HEK293 (cell line): Measurements from ENCODE around the gene ATXN7.
A peak's percentile ranks its signal among the peaks of the same experiment; 100 is the strongest.

Experiments
- CTCF ChIA-PET: fragments of 350-600 bp; formaldehyde crosslinking; extraction: SDS; loops from one replicate; lab custom pipeline; 2021; ENCODE audit warnings: antibody characterized with exemption; lab: Yijun Ruan, JAX
- POLR2A ChIA-PET: fragments of 300-600 bp; formaldehyde crosslinking; extraction: SDS; loops from one replicate; lab custom pipeline; 2020; ENCODE audit warnings: antibody characterized with exemption, inconsistent platforms; lab: Yijun Ruan, JAX
- H3K27ac ChIP-seq: fragments of 200-500 bp; sonication (Bioruptor generic); 2 replicates; pipeline ENCODE4 v1.5.1; 2014; ENCODE audit warnings: low read depth, low read length, control low read depth, inconsistent platforms; ENCODE audit errors: extremely low read depth
- H3K36me3 ChIP-seq, 2 experiments: fragments of 200-500 bp in 1 of 2; sonication (Bioruptor generic) in 1 of 2; 1 replicate in 1 of 2; 2 replicates in 1 of 2; pipeline ENCODE4 v1.5.1; 2014 to 2017; ENCODE audit warnings: inconsistent platforms in 2 of 2, low read length in 2 of 2; ENCODE audit not compliant: control insufficient read depth in 2 of 2, insufficient read depth in 1 of 2
- H3K4me1 ChIP-seq: fragments of 200-500 bp; sonication (Bioruptor generic); 2 replicates; pipeline ENCODE4 v1.5.1; 2014; ENCODE audit warnings: mild to moderate bottlenecking, low read length, inconsistent platforms; ENCODE audit not compliant: control insufficient read depth, insufficient read depth
- H3K4me3 ChIP-seq: 2 replicates; pipeline ENCODE4 v1.5.1; 2011; ENCODE audit warnings: low read depth, mild to moderate bottlenecking, control low read depth, low read length, moderate library complexity
- H3K9me3 ChIP-seq: fragments of 200-500 bp; sonication (Bioruptor generic); 2 replicates; pipeline ENCODE4 v1.5.1; 2014; ENCODE audit warnings: low read depth, low read length, inconsistent platforms; ENCODE audit not compliant: control insufficient read depth, insufficient read depth
- ATF2 ChIP-seq: fragments of 450-650 bp; formaldehyde crosslinking; IDR thresholded peaks from 2 replicates; pipeline ENCODE4 v1.5.1; 2016; ENCODE audit warnings: missing biosample characterization, missing genetic modification characterization, low read depth
- KLF10 ChIP-seq: fragments of 450-650 bp; IDR thresholded peaks from 2 replicates; pipeline ENCODE4 v1.5.1; 2018; ENCODE audit warnings: missing biosample characterization, mild to moderate bottlenecking, missing genetic modification characterization
- MZF1 ChIP-seq: fragments of 450-650 bp; formaldehyde crosslinking; IDR thresholded peaks from 2 replicates; pipeline ENCODE4 v1.5.1; 2017; ENCODE audit warnings: missing biosample characterization, missing genetic modification characterization, borderline replicate concordance
- PRDM10 ChIP-seq: fragments of 450-650 bp; formaldehyde crosslinking; IDR thresholded peaks from 2 replicates; pipeline ENCODE4 v1.5.1; 2016; ENCODE audit warnings: missing biosample characterization, missing genetic modification characterization
- SALL2 ChIP-seq: fragments of 450-650 bp; formaldehyde crosslinking; IDR thresholded peaks from 2 replicates; pipeline ENCODE4 v1.5.0; 2017; ENCODE audit warnings: missing biosample characterization, mild to moderate bottlenecking, missing genetic modification characterization, borderline replicate concordance
- ZBTB17 ChIP-seq: fragments of 450-650 bp; formaldehyde crosslinking; IDR thresholded peaks from 2 replicates; pipeline ENCODE4 v1.5.1; 2016; ENCODE audit warnings: missing biosample characterization, missing genetic modification characterization
- ZNF48 ChIP-seq: fragments of 450-650 bp; formaldehyde crosslinking; IDR thresholded peaks from 2 replicates; pipeline ENCODE4 v1.5.1; 2016; ENCODE audit warnings: missing biosample characterization, missing genetic modification characterization
- TF ChIP-seq, protein P1 (sequence below): fragments of 450-650 bp; formaldehyde crosslinking; IDR thresholded peaks from 2 replicates; pipeline ENCODE4 v1.5.1; 2017; ENCODE audit warnings: missing biosample characterization, missing genetic modification characterization
- TF ChIP-seq, protein P2 (sequence below): fragments of 450-650 bp; formaldehyde crosslinking; IDR thresholded peaks from 2 replicates; pipeline ENCODE4 v1.5.1; 2016; ENCODE audit warnings: missing biosample characterization, missing genetic modification characterization

Gene ATXN7

GRCh38 chr3:63900459-63900858, 36.8 kb downstream of the ATXN7 start (continued):
- TF ChIP-seq, protein P1, sequence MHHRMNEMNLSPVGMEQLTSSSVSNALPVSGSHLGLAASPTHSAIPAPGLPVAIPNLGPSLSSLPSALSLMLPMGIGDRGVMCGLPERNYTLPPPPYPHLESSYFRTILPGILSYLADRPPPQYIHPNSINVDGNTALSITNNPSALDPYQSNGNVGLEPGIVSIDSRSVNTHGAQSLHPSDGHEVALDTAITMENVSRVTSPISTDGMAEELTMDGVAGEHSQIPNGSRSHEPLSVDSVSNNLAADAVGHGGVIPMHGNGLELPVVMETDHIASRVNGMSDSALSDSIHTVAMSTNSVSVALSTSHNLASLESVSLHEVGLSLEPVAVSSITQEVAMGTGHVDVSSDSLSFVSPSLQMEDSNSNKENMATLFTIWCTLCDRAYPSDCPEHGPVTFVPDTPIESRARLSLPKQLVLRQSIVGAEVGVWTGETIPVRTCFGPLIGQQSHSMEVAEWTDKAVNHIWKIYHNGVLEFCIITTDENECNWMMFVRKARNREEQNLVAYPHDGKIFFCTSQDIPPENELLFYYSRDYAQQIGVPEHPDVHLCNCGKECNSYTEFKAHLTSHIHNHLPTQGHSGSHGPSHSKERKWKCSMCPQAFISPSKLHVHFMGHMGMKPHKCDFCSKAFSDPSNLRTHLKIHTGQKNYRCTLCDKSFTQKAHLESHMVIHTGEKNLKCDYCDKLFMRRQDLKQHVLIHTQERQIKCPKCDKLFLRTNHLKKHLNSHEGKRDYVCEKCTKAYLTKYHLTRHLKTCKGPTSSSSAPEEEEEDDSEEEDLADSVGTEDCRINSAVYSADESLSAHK, result peak; percentile 69
- TF ChIP-seq ATF2 (tag by site-specific recombination) (peak; percentile 49; the same call in 1 of the 2 replicates), SALL2 (tag by site-specific recombination) (no peak), PRDM10 (tag by site-specific recombination) (no peak), ZBTB17 (tag by site-specific recombination) (peak; percentile 82), MZF1 (peak; percentile 90), KLF10 (tag by site-specific recombination) (peak; percentile 43; the same call in 1 of the 2 replicates)
- TF ChIP-seq, protein P2, sequence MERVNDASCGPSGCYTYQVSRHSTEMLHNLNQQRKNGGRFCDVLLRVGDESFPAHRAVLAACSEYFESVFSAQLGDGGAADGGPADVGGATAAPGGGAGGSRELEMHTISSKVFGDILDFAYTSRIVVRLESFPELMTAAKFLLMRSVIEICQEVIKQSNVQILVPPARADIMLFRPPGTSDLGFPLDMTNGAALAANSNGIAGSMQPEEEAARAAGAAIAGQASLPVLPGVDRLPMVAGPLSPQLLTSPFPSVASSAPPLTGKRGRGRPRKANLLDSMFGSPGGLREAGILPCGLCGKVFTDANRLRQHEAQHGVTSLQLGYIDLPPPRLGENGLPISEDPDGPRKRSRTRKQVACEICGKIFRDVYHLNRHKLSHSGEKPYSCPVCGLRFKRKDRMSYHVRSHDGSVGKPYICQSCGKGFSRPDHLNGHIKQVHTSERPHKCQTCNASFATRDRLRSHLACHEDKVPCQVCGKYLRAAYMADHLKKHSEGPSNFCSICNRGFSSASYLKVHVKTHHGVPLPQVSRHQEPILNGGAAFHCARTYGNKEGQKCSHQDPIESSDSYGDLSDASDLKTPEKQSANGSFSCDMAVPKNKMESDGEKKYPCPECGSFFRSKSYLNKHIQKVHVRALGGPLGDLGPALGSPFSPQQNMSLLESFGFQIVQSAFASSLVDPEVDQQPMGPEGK (tag by site-specific recombination), result peak; percentile 39; the same call in 1 of the 2 replicates

- POLR2A ChIA-PET, result no interaction called here
Measured at GRCh38 chr3:63905731-63906620, 42.3 kb downstream of the ATXN7 start.

More at GRCh38 chr3:63905731-63906620, 42.3 kb downstream of the ATXN7 start:
- CTCF ChIA-PET, result no interaction called here
- TF ChIP-seq ATF2 (tag by site-specific recombination) (peak; percentile 41; the same call in 1 of the 2 replicates), ZNF48 (tag by site-specific recombination) (no peak)
- no peaks in the 10 kb centered on the region; the same call in 1 of the 2 replicates for H3K4me1 ChIP-seq
- no peak overlapping the region for H3K27ac ChIP-seq
- no peaks in the 10 kb centered on the region for H3K9me3 ChIP-seq
- no peaks in the 10 kb centered on the region for H3K36me3 ChIP-seq
- H3K4me3 ChIP-seq, result no peak overlapping the region
